Measurements from ENCODE around the gene SGMS1.
"Not testable (repeated sequence)": the region's sequence is repeated elsewhere in the genome, so short reads cannot be mapped to it uniquely, and the experiment has no call there.

The SGMS1 gene

GRCh38 chr10:50390302-50390701, 233.5 kb downstream of the SGMS1 start:
- DNase-seq, result no peak

DNA sequence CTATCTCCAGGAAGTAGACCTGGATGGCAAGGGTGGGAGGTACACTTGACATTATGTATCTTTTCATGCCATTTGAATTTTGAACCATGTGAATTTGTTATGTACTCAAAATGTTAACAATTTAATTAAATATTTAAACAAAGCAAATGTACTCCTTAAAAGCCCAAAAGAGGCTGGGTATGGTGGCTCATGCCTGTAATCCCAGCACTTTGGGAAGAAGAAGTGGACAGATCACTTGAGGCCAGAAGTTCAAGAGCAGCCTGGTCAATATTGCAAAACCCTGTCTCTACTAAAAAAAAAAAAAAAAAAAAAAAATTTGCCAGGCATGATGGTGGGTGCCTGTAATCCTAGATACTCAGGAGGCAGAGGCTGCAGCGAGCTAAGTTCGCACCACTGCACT, 235.6 kb downstream of the SGMS1 start:
- no peak for DNase-seq

DNA sequence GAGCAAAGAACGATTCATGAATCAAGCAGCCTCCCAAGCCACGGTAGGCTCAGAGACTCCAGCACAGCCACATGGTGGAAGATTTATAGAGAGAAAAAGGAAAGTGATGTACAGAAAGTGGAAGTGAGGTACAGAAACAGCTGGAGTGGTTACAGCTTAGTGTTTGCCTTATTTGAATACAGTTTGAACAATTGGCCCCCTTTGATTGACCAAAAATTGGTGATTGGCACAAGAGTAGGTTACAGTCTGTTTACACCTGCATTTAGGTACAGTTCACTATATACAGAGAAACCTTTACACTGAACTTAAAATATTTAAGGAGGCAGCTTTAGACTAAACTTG, 236.1 kb downstream of the SGMS1 start:
- no peak for DNase-seq

GRCh38 chr10:50387007-50387731, 236.6 kb downstream of the SGMS1 start:
- no peak for DNase-seq

DNA sequence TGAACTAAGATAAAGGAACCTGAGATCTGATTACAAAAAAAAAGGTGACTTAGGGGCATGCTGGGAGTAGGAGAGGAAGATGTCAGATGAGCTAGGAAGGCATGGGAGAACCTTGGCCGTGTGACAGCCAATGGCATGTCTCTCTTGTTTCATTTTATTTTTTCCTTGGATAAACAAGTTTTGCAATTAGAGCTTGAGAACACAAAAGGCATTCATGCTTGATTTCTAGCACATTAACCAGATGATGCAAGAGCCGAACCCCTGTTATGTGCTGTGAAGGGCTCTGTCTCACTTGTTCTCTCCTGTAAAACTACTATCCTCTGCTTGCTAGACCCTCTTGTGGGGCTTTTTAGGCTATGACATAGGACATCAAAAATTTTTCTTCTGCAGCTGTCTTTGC, 238.1 kb downstream of the SGMS1 start:
- DNase-seq, result no peak

- no peak for DNase-seq
Measured at GRCh38 chr10:50384898-50385297, 238.9 kb downstream of the SGMS1 start.

DNA sequence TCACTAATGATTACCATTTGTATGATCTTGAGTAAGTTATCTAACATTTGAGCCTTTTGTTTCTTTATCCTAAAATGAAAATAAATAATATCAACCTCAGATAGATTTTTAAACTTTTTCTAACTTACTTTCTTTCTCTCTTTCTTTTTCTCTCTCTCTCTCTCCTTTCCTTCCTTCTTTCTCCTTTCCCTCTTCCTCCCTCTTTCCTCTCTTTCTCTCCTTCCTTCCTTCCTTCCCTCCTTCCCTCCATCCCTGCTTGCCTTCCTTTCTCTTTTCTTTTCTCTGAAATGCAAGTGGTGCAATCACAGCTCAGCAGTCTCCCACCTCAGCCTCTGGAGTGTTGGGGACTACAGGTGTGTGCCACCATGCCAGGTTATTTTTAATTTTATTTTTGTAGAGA, 239.5 kb downstream of the SGMS1 start:
- no peak for DNase-seq

GRCh38 chr10:50382576-50383023, 241.2 kb downstream of the SGMS1 start:
- no peak for DNase-seq

DNA sequence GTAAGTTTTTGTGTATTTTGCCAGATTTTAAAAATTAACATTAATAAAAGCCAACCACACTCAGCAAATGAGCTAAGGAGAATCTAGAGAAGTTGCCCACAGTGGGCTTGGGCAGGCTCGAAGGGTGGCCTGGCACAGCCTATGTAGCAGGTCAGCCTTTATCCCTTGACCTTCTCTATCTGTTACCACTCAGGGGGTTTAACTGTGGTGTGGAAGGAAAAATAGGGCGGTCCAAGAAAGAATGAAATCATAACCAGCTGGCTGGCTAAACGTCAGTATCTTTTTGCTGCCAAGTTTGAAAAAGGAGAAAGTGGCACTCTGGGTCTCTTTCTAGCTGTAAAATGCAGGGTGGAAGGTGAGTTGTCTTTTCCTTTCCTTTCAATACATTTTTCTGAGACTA, 242.1 kb downstream of the SGMS1 start:
- DNase-seq, result no peak

- no peak for DNase-seq
Measured at GRCh38 chr10:50379616-50380015, 244.1 kb downstream of the SGMS1 start.

DNA sequence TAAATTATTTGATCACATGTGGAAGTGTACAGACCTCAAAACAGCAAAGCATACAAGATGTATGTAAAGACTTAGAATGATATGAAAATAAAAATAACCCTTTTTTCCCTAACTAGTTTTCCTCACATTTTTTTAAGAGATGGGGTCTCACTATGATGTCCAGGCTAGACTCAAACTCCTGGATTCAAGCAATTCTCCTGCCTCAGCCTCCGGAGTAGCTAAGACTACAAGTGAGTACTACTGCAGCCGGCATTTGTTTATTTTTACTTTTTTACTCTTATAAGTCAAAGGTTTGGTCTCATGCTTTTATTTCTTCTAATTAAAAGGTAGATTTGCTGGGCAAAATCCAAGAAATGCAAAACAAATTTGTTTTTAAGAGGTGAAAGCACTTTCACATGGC, 248.0 kb downstream of the SGMS1 start:
- no peak for DNase-seq

DNA sequence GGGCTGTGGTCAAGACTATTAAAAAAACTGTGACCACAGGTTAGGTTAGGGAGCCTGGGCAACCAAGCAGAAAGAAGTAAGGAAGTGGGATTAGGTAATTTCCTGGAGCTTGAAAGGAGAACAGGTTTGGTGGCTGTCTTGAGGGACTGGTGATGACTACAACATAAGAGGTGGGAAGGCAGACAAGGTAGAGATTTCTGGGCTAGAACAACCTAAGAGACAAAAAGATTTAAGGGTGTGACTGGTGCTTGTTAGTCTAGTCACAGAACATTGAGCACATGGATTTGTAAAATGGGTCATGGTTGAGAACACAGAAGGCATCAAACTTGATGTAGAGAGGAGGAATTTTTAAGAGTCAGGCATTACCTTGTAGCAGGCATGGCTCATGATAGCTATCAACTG, 248.7 kb downstream of the SGMS1 start:
- no peak for DNase-seq

DNA sequence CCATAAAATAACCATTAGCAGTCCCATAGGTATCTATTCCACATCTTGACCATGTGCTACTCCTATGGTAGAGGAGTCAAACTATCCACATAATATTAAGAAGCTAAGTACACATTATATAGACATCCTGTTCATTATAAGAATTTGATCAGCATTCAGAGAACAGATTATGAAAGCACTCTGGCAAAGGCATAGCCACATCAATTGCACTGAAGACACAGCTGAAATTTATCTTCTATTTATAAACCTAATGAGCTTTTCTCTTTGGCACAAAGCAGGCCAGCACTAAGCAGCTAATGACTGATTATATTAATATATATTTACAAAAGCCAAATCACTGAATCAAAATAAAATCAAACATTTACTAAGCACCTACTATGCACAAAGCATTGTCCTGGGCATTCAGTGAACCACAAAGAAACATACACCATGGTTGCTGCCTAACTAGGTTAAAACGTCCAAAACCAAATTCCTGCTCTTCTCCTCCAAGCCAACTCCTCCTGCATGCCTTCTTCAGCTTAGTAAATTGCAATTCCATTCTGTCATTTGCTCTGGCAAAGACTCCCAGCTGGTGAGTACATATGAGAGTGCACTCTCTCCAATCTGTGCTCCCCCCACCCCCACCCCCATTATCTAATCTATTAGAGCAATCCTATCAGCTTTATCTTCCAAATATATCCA, 249.8 kb downstream of the SGMS1 start:
- no peak for DNase-seq

DNA sequence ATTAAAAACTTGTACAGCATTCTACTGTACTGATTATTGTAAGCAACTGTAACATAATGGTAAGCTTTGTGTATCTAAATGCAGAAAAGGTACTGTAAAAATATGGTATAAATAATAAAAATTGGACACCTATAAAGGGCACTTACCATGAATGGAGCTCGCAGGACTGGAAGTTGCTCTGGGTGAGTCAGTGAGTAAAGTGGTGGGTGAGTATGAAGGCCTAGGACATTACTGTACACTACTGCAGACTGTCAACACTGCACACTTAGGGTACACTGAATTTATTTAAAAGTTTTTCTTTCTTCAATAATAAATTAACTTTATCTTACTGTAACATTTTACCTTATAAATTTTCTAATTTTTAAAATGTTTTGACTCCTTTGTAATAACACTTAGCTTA, 253.8 kb downstream of the SGMS1 start:
- no peak for DNase-seq

DNA sequence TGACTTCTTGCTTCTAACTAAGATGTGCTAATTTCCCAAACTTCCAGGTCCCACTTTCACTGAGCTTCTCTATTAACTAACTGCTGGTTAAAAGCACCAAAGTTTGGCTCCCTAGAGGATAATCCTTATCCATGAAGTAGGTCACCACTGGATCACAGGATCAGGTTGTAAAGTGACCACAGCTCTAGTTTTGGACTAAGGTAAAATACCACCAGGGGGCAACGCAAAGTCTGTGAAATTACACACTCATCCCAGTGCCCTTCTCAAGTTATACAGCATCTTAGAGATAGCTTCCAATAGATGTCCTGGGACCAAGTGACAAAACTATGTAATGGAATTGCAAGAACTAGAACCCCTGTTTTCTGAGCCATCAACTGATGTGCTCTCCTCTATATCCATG, 256.0 kb downstream of the SGMS1 start:
- DNase-seq, result no peak

GRCh38 chr10:50366421-50366820, 257.3 kb downstream of the SGMS1 start:
- DNase-seq, result not testable (repeated sequence)

DNA sequence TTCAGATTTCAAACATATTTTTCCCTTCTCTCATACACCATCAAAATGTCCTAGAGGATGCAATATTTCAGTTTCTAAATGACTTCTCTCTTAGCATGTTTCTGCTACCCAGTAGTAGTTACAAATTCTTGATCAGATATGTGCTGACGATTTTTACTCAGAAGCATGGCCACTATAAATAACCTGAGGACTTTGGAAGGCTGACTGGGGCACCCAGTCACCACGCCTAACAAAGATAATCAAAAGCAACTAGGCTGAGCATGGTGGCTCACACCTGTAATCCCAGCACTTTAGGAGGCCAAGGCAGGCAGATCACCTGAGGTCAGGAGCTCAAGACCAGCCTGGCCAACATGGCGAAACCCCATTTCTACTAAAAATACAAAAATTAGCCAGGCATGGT, 259.0 kb downstream of the SGMS1 start:
- not testable (repeated sequence) for DNase-seq

DNA sequence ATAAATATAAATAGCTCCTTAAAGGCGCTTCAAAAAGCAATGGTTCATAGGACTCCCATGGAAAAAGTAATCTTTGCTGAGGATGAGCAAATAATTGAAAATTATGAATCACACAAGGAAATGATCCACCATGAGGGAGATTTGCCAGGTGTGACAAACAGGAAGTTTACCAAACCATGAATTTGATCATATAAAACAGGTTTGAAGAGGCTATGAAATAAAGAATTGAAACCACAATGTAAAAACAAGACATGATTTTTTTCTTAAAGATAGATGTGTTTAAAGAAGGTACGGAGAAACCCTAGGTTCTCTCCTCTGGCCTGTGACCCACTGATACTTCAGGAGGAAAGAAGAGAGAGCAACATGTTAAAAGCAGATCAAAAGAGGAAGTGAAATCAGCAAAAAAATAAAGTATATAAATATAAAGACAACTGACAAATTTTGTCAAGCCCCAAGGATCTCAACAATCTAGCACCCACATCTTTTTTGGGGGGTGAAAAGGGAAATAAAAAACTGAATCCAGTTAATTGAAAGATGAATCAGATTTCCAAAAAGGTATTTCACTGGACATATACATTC, 261.1 kb downstream of the SGMS1 start:
- DNase-seq, result no peak

GRCh38 chr10:50361946-50362345, 261.8 kb downstream of the SGMS1 start:
- DNase-seq, result no peak

DNA sequence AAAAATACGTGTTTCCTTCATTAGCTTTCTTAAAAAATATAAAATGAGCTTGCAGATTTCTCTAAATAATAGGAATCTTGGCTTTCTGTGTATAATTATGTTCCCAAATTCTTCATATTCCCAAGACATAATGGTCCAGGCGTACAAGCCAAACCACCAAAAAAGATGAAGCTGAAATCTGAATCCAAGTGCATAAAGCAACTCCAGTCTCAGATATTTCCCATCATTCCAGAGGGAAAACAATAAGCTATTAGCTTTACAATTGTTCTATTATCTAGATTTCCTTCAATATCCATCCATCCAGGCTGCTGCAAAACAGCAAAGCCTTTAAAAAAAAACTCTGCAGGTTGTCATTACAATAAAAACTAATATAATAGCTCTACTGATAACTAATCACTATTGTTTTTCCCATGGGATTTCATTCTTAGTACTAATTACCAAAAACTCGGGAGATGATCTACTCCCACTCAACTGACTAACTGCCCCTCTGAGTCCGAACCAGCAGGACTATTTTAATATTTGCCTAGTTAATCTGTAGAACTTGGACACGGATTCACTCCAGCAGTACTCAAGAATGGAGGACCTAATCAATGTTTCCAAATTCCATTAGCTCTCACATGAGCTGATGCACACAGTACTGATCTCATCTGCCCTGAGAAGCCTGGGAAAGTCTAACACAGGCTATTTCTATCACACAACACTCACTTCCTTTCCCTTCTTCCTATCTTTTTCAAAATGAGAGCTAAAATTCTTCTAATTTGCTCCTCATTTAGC, 263.5 kb downstream of the SGMS1 start:
- no peak for DNase-seq

DNA sequence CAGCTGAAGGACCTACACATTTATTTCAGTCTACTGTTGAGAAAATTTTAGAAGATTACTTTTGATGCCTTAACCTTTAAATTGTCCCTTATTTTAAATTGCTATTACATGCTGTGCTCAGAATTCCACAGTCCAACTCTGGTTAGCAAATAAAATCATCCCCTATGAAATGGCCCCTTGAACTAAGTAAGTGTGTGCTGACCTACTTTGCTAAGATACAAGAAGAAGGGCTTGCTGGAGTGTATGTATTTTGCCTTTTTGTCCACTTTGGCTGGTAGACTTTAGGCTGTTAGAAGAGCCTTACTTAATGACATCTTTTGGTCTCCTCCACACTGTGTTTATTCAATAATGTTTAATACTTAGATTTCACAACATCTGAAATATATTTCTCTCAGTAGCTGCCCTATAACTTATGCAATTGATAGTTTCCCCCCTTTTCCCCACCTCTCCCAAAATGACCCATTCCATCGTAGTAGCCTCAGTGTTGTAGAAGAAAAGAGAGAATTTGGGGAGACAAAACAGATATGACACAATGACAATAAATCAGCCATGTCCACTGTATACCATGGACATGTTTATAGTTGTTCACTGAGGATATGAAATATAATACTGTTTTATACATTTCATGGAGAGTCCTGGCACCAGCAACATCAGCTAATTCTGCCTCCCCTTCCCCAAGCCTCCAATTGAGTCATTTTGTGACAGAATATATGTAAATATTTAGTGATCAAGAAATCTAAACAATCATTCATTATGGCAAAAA, 264.6 kb downstream of the SGMS1 start:
- no peak for DNase-seq

DNA sequence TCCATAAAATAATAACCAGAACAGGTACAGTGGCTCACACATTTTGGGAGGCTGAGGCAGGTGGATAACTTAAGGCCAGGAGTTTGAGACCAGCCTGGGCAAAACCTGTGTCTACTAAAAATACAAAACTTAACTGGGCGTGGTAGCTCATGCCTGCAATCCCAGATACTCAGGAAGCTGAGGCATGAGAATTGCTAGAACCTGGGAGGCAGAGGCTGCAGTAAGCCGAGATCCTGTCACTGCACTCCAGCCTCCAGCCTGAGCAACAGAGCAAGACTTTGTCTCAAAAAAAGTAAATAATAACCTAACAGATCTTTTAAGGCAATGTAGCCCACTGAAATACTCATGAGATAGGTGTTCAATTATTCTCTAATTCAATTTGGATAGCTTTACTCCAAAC, 265.3 kb downstream of the SGMS1 start:
- no peak for DNase-seq

DNA sequence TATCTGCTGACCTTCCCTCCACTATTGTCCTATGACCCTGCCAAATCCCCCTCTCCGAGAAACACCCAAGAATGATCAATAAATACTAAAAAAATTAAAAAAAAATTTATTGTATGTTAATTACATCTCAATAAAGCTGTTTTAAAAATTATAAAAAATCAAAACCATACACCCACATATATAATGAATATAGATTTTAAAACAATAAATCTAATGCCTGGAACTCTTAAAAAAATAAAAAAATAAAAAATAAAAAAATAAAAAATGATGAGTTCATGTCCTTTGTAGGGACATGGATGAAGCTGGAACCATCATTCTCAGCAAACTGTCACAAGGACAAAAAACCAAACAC, 267.3 kb downstream of the SGMS1 start:
- not testable (repeated sequence) for DNase-seq
